Natural killer cell treated with Interleukin-12 subunit alpha and Interleukin-12 subunit beta and Interleukin-15 and Interleukin-18, amount 100 ng/mL, for 72 hours (primary cell): ENCODE measurements around the gene ZNF253. TPM values are rescaled to one million over a fixed set of nuclear protein-coding genes. Genes with fewer than 3 reads are reported as not detected.
"Not testable (repeated sequence)": the region's sequence is repeated elsewhere in the genome, so short reads cannot be mapped to it uniquely, and the experiment has no call there.

Experiments used
- ATAC-seq, 2 donors: fragments of 150-1000 bp; cut with Tn5 transposase in 1 of 2; sonication (Bioruptor Pico), chemical (Tn5 transposase) in 1 of 2; 2 replicates each; pipeline ENCODE4 v1.10.0; 2021
- DNase-seq: peaks from one replicate; pipeline ENCODE4 v3.0.0; 2022; ENCODE audit warnings: low spot score
- H3K27ac Mint-ChIP-seq, 2 donors: 1 replicate in 1 of 2; 2 replicates in 1 of 2; pipeline ENCODE4 v1.8.0; 2022; ENCODE audit warnings: mixed read lengths in 2 of 2, mild to moderate bottlenecking in 1 of 2, moderate library complexity in 1 of 2
- H3K27me3 Mint-ChIP-seq, 2 donors: 1 replicate in 1 of 2; 2 replicates in 1 of 2; pipeline ENCODE4 v1.8.0; 2022; ENCODE audit warnings: mixed read lengths in 2 of 2
- H3K36me3 Mint-ChIP-seq: one replicate; pipeline ENCODE4 v1.8.0; 2022; ENCODE audit warnings: mixed read lengths
- H3K4me1 Mint-ChIP-seq, 2 donors: 1 replicate in 1 of 2; 2 replicates in 1 of 2; pipeline ENCODE4 v1.8.0; 2022; ENCODE audit warnings: low read depth in 2 of 2, mixed read lengths in 2 of 2, mild to moderate bottlenecking in 1 of 2
- H3K4me3 Mint-ChIP-seq: one replicate; pipeline ENCODE4 v1.8.0; 2022; ENCODE audit warnings: mixed read lengths
- H3K9me3 Mint-ChIP-seq: 2 replicates; pipeline ENCODE4 v1.8.0; 2022; ENCODE audit warnings: mixed read lengths
- total RNA-seq, 2 donors: library from RNA; stranded (reverse); gene quantifications; one replicate each; pipeline ENCODE4 v1.2.3, GENCODE V29; 2022

ZNF253 gene
- total RNA-seq, result 10 to 100 TPM; 13.4 to 13.7 TPM

DNA sequence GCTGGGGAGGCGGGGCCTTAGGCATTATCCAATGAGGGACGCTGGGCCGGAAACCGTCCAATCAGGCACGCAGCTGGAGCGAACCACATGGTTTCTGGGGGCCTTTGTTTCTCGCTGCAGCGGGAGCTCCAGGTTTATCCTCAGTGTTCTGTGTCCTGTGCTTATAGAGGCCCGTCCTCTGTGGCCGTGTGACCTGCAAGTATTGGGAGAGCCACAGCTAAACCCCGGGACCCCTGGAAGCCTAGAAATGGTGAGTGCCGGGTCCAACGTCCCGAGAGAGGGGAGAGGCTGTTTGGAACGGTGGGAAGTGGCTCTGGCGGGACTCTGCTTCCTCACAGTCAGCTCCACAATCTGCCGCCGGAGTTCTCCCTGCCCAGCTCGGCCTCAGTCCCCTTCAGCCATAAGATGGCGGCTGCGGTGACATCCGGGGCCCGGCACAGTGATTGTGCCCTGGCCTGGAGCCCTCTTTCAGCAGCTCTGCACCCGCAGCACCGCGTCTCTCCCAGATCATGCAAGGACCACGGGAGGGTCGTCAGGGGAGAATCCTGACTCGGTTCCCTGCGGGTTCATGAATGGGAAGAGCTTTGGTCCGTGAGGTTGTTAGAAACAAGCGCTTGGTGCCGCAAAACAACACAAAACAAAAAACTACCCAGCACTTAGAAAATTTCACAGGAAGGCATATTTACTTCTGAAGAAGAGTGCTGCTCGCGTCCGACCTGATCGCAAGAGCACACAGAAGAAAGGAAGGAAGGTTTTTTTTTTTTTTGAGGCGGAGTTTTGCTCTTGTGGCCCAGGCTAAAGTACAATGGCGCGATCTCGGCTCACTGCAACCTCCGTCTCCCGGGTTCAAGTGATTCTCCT is at the start of gene ZNF253:
Gene ZNF253 (plus strand): TSS at position 133 of the 861 bp plus-strand sequence. CDS start 115 bp downstream, at position 248.
- Mint-ChIP-seq H3K4me1 (peaks cover 19 to 26% of the 10 kb centered on the region in 2 donors), H3K4me3 (peak within 1 kb of the TSS; percentile 98), H3K27ac (peak within 1 kb of the TSS; percentile 98 to 99), H3K27me3 (no peaks in the 10 kb centered on the region), H3K36me3 (no peaks in the 10 kb centered on the region), H3K9me3 (no peaks in the 10 kb centered on the region)
- DNase-seq, result peak; percentile 96
- peak; percentile 97 to 98 for ATAC-seq

DNA sequence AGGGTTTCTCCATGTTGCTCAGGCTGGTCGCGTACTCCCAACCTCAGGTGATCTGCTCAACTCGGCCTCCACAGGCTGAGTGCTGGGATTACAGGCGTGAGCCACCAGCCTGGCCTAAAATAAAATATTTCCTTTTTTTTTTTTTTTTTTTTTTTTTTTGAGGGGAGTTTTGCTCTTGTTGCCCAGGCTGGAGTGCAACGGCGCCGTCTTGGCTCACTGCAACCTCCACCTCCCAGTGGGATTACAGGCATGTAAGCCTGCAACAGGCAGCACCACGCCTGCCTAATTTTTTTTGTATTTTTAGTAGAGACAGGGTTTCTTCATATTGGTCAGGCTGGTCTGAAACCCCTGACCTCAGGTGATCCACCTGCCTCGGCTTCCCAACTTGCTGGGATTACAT is 49.0 kb upstream of the ZNF253 start:
- H3K9me3 Mint-ChIP-seq, result no peaks in the 10 kb centered on the region
- H3K36me3 Mint-ChIP-seq, result peaks cover 30% of the 10 kb centered on the region
- H3K4me3 Mint-ChIP-seq, result no peak overlapping the region
- ATAC-seq (no peak), DNase-seq (no peak)
- H3K27ac Mint-ChIP-seq, result peak overlapping the region; percentile 50 to 78
- H3K4me1 Mint-ChIP-seq, result peaks cover 34 to 44% of the 10 kb centered on the region in 2 donors
- H3K27me3 Mint-ChIP-seq, result no peaks in the 10 kb centered on the region

DNA sequence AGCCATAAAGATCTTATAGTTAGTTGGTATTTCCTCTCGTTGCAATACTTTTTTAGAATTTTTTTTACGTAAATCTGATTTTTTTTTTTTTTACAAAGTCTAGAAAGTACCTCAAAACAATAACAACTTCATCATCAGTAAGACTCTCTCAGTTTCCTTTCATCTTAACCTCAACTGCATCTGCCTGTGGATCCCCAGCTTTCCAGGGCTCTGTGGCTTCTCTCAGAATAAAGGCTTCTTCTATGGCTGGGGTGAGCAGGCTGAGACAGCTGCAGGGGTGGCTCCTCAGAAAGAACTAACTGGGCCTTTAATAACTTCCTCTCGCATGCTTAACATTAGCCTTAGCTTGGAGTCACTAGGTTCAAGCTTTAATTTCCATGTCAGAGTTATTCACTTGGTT is 48.3 kb upstream of the ZNF253 start:
- peak overlapping the region; percentile 33 for H3K4me3 Mint-ChIP-seq
- no peaks in the 10 kb centered on the region for H3K27me3 Mint-ChIP-seq
- peaks cover 29% of the 10 kb centered on the region for H3K36me3 Mint-ChIP-seq
- H3K27ac Mint-ChIP-seq, result peak overlapping the region; percentile 50 to 78
- peaks cover 28 to 39% of the 10 kb centered on the region in 2 donors for H3K4me1 Mint-ChIP-seq
- ATAC-seq (no peak), DNase-seq (no peak)
- no peaks in the 10 kb centered on the region for H3K9me3 Mint-ChIP-seq

GRCh38 chr19:19820774-19821320 is 44.8 kb upstream of the ZNF253 start:
- Mint-ChIP-seq H3K36me3 (peaks cover 13% of the 10 kb centered on the region), H3K9me3 (no peaks in the 10 kb centered on the region), H3K27me3 (no peaks in the 10 kb centered on the region), H3K4me3 (peak overlapping the region; percentile 93), H3K27ac (peak overlapping the region; percentile 97 to 98), H3K4me1 (peaks cover 25 to 31% of the 10 kb centered on the region in 2 donors)
- DNase-seq (no peak), ATAC-seq (no peak)

DNA sequence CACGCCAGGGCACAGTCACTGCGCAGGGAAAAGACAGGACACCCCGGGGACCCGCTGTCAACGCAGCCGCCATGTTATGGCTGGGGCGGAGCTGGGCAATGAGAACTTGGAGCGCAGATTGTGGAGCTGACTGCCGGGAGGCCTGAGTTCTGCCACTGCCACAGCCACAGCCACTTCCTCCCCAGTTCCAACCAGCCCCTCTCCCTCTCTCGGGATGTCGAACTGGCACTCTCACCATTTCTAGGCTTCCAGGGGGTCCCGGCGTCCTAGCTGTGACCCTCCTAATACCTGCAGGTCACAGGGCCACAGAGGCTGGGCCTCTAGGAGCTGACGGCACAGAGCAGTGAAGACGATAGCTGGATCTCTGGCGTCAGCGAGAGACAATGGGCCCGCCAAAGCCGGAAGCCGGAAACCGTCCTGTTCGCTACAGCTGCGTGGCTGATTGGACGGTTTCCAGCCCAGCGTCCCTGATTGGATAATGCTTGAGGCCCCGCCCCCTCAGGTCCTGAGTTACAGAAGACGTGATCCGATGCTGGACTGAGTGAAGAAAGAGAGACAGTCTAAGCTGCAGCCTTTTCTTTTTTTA is 44.2 kb upstream of the ZNF253 start, which contains the start of gene ZNF506:
Gene ZNF506 (minus strand): TSS at position 385 of the 586 bp plus-strand sequence. CDS start 147 bp downstream, at position 238.
- ATAC-seq (peak; percentile 96 to 97), DNase-seq (peak; percentile 96)
- Mint-ChIP-seq H3K27ac (peak within 1 kb of the TSS; percentile 97 to 98), H3K36me3 (peaks cover 12% of the 10 kb centered on the region), H3K4me3 (peak within 1 kb of the TSS; percentile 93), H3K9me3 (peaks cover 4% of the 10 kb centered on the region), H3K4me1 (peaks cover 25 to 31% of the 10 kb centered on the region in 2 donors), H3K27me3 (no peaks in the 10 kb centered on the region)

DNA sequence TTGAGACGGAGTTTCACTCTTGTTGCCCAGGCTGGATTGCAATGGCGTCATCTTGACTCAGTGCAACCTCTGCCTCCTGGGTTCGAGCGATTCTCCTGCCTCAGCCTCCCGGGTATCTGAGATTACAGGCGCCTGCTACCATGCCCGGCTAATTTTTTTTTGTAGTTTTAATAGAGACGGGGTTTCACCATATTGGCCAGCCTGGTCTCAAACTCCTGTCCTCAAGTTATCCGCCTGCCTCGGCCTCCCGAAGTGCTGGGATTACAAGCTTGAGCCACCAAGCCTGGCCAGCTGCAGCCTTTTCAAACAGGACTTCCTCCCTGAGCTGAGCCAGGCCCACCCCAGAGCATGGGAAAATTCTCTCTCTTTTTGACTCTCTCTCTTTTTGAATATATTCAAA is 43.7 kb upstream of the ZNF253 start:
- DNase-seq, ATAC-seq, H3K27me3 Mint-ChIP-seq, H3K9me3 Mint-ChIP-seq: not testable (repeated sequence)
- peak overlapping the region; percentile 97 to 98 for H3K27ac Mint-ChIP-seq
- peaks cover 24 to 29% of the 10 kb centered on the region in 2 donors for H3K4me1 Mint-ChIP-seq
- peaks cover 11% of the 10 kb centered on the region for H3K36me3 Mint-ChIP-seq
- H3K4me3 Mint-ChIP-seq, result peak overlapping the region; percentile 93

DNA sequence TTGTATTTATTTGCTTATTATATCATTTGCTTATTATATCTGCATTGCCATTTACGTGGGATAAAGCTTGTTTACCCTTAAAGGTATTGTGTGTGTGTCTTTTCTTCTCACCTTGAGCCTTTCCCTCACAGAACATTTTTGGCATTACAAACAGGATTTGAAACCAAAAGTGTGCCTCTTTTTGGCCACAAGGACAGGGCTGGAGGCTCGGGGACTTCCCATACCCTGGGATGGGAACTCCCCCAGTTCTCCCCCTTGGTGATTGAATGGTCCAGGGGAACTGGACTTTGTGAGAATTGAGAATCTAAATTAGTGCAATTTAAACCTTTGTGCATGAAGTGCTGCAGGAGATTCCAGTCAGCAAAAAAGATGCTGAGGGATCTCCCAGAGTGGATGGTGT is 41.8 kb upstream of the ZNF253 start:
- H3K36me3 Mint-ChIP-seq, result peaks cover 11% of the 10 kb centered on the region
- peak in 1 of 2 donors; percentile 63 for ATAC-seq
- peak; percentile 79 for DNase-seq
- H3K27me3 Mint-ChIP-seq, result no peaks in the 10 kb centered on the region
- H3K27ac Mint-ChIP-seq, result peak overlapping the region; percentile 47 to 88
- peaks cover 18 to 20% of the 10 kb centered on the region in 2 donors for H3K4me1 Mint-ChIP-seq
- peaks cover 5% of the 10 kb centered on the region for H3K9me3 Mint-ChIP-seq
- H3K4me3 Mint-ChIP-seq, result peak overlapping the region; percentile 59

DNA sequence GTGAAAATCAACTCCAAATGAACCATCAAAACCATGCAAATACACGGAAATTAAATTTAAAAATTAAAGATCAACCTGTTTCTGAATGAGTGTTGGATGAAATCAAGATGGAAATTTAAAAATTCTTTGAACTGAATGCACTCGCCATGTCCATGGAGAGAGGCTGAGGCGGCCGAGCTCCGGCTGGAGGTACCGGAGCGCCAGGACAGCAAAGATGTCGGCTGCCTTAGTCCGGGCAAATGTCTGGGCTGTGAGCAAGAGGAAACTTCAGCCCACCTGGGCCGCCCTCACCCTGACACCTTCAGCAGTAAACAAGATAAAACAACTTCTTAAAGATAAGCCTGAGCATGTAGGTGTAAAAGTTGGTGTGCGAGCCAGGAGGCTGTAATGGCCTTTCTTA is 38.8 kb upstream of the ZNF253 start:
- Mint-ChIP-seq H3K27me3 (peaks cover 0 to 3% of the 10 kb centered on the region in 2 donors), H3K4me3 (no peak overlapping the region), H3K4me1 (peaks cover 8 to 13% of the 10 kb centered on the region in 2 donors), H3K36me3 (peaks cover 32% of the 10 kb centered on the region), H3K9me3 (peaks cover 22% of the 10 kb centered on the region), H3K27ac (no peak overlapping the region)
- no peak for DNase-seq
- ATAC-seq, result no peak

GRCh38 chr19:19835560-19836038 is 30.1 kb upstream of the ZNF253 start:
- DNase-seq (no peak), ATAC-seq (no peak)
- no peak overlapping the region for H3K27ac Mint-ChIP-seq
- no peak overlapping the region for H3K4me3 Mint-ChIP-seq
- H3K9me3 Mint-ChIP-seq, result peaks cover 17% of the 10 kb centered on the region
- H3K4me1 Mint-ChIP-seq, result no peaks in the 10 kb centered on the region
- H3K36me3 Mint-ChIP-seq, result peaks cover 39% of the 10 kb centered on the region
- no peaks in the 10 kb centered on the region for H3K27me3 Mint-ChIP-seq

DNA sequence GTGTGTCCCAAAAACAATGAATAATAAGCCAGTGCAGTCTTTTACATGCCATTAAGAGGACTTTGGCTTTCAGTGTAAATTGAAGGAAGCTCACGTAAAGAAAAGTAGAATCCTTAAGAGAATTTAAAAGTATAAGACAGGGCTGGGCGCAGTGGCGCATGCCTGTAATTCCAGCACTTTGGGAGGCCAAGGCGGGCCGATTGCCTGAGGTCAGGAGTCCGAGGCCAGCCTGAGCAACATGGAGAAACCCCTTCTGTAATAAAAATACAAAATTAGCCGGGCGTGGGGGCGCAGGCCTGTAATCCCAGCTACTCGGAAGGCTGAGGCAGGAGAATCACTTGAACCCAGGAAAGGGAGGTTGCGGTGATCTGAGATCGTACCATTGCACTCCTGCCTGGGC is 17.9 kb upstream of the ZNF253 start:
- DNase-seq (no peak), ATAC-seq (no peak)
- Mint-ChIP-seq H3K27me3 (no peaks in the 10 kb centered on the region), H3K27ac (no peak overlapping the region), H3K9me3 (no peaks in the 10 kb centered on the region), H3K4me1 (no peaks in the 10 kb centered on the region), H3K4me3 (no peak overlapping the region), H3K36me3 (no peaks in the 10 kb centered on the region)

GRCh38 chr19:19849056-19849455 is 16.6 kb upstream of the ZNF253 start:
- DNase-seq (no peak), ATAC-seq (no peak)
- H3K27ac Mint-ChIP-seq, result no peak overlapping the region
- H3K27me3 Mint-ChIP-seq, result no peaks in the 10 kb centered on the region
- H3K4me1 Mint-ChIP-seq, result no peaks in the 10 kb centered on the region
- H3K36me3 Mint-ChIP-seq, result no peaks in the 10 kb centered on the region
- no peak overlapping the region for H3K4me3 Mint-ChIP-seq
- no peaks in the 10 kb centered on the region for H3K9me3 Mint-ChIP-seq

- not testable (repeated sequence) for H3K27ac Mint-ChIP-seq, H3K4me3 Mint-ChIP-seq, H3K27me3 Mint-ChIP-seq, H3K36me3 Mint-ChIP-seq, H3K9me3 Mint-ChIP-seq, H3K4me1 Mint-ChIP-seq, ATAC-seq, DNase-seq
These were observed 13.9 kb upstream of the ZNF253 start for GRCh38 chr19:19851740-19852139.

DNA sequence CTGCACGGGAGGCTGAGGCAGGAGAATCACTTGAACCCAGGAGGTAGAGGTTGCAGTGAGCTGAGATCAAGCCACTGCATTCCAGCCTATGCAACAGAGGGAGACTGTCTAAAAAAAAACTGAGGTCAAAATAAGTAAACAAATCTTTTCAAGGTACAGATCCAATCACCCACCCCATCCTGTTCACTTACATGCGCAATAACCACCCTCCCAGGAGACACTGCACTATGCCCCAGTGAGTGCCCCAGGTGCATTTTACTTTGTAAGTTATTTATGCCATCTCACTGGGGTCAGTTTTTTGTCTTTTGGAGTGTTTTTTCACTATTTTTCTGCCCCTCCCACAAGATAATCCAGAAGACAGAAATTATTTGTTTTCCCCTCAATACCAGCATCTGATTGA is 6.9 kb upstream of the ZNF253 start:
- H3K4me3 Mint-ChIP-seq, result no peak overlapping the region
- no peaks in the 10 kb centered on the region for H3K36me3 Mint-ChIP-seq
- no peaks in the 10 kb centered on the region for H3K9me3 Mint-ChIP-seq
- H3K27me3 Mint-ChIP-seq, result no peaks in the 10 kb centered on the region
- peaks cover 0 to 14% of the 10 kb centered on the region in 2 donors for H3K4me1 Mint-ChIP-seq
- no peak for DNase-seq
- H3K27ac Mint-ChIP-seq, result no peak overlapping the region
- no peak for ATAC-seq
